Activated CD8-positive, alpha-beta T cell treated with anti-CD3 and anti-CD28 coated beads for 36 hours (primary cell): Measurements from ENCODE around the gene AK8. TPM values are rescaled to one million over a fixed set of nuclear protein-coding genes. Genes with fewer than 3 reads are reported as not detected.
A peak's percentile ranks its signal among the peaks of the same experiment; 100 is the strongest.

Source experiments
- ATAC-seq: fragments of 200-7000 bp; cut with Tn5 transposase; one replicate; pipeline ENCODE4 v1.10.0; 2021; ENCODE audit warnings: mild to moderate bottlenecking, moderate library complexity
- CTCF ChIA-PET: fragments of 350-600 bp; sonication (Branson Sonifier 250); formaldehyde crosslinking; loops from one replicate; lab custom pipeline; 2021; ENCODE audit warnings: antibody characterized with exemption; lab: Charles Lee
- POLR2A ChIA-PET: fragments of 350-600 bp; sonication (Branson Sonifier 250); formaldehyde crosslinking; loops from one replicate; lab custom pipeline; 2021; ENCODE audit warnings: antibody characterized with exemption; lab: Charles Lee
- DNase-seq: peaks from one replicate; pipeline ENCODE4 v3.0.0-alpha.2; 2020
- H3K27ac Mint-ChIP-seq: one replicate; pipeline ENCODE4 v1.8.0; 2021; ENCODE audit warnings: mild to moderate bottlenecking, mixed read lengths
- H3K27me3 Mint-ChIP-seq: one replicate; pipeline ENCODE4 v1.8.0; 2021; ENCODE audit warnings: mixed read lengths
- H3K36me3 Mint-ChIP-seq: one replicate; pipeline ENCODE4 v1.8.0; 2021; ENCODE audit warnings: low read depth, mixed read lengths
- H3K4me1 Mint-ChIP-seq: one replicate; pipeline ENCODE4 v1.8.0; 2021; ENCODE audit warnings: low read depth, mixed read lengths
- H3K4me3 Mint-ChIP-seq: one replicate; pipeline ENCODE4 v1.8.0; 2021; ENCODE audit warnings: mild to moderate bottlenecking, moderate library complexity, mixed read lengths
- H3K9me3 Mint-ChIP-seq: one replicate; pipeline ENCODE4 v1.8.0; 2021; ENCODE audit warnings: mixed read lengths
- CTCF ChIP-seq: fragments of 200-600 bp; IDR thresholded peaks from one replicate; pipeline ENCODE4 v1.8.0; 2022; ENCODE audit warnings: antibody characterized with exemption, mild to moderate bottlenecking
- intact Hi-C: fragments of 100-400 bp; cut with micrococcal nuclease; formaldehyde crosslinking; loops from one replicate; pipeline ENCODE4 v1.10.0; 2022
- total RNA-seq, 2 experiments: library from RNA; stranded (reverse); gene quantifications; one replicate each; pipeline ENCODE4 v1.2.3, GENCODE V29; 2021

Gene AK8
- total RNA-seq, 2 experiments from 2014 or later = not detected

- Mint-ChIP-seq H3K9me3 (no peaks in the 10 kb centered on the region), H3K27me3 (no peaks in the 10 kb centered on the region), H3K27ac (peak overlapping the region; percentile 81), H3K4me1 (peaks cover 23% of the 10 kb centered on the region), H3K4me3 (peak overlapping the region; percentile 54), H3K36me3 (no peaks in the 10 kb centered on the region)
- ATAC-seq = peak; percentile 38
- POLR2A ChIA-PET = interaction anchor here (1.2 to 1.5 kb wide), 3 partner anchors 13 to 28 kb away, joined by 3 to 4 read pairs (median 3); no protein-coding TSS in a partner anchor
- DNase-seq = peak; percentile 51
- intact Hi-C loops = no loop called here
- TF ChIP-seq CTCF = no peak
- CTCF ChIA-PET = interaction anchor here (0.6 to 3.5 kb wide), 15 partner anchors 10 to 154 kb away, joined by 3 to 27 read pairs (median 3); partner anchors contain the start of genes GFI1B and SPACA9
These were observed 28.8 kb downstream of the AK8 start for GRCh38 chr9:132849185-132849706.

- ATAC-seq (no peak), DNase-seq (no peak)
- peaks cover 23% of the 10 kb centered on the region for H3K4me1 Mint-ChIP-seq
- no peaks in the 10 kb centered on the region for H3K36me3 Mint-ChIP-seq
- H3K4me3 Mint-ChIP-seq = no peak overlapping the region
- no peak overlapping the region for H3K27ac Mint-ChIP-seq
- no peak for TF ChIP-seq CTCF
- CTCF ChIA-PET = interaction anchor here (1.2 to 1.6 kb wide), 3 partner anchors 52 to 58 kb away, joined by 3 to 7 read pairs (median 3); no protein-coding TSS in a partner anchor
- no peaks in the 10 kb centered on the region for H3K27me3 Mint-ChIP-seq
- no peaks in the 10 kb centered on the region for H3K9me3 Mint-ChIP-seq
- intact Hi-C loops = no loop called here
- POLR2A ChIA-PET = no interaction called here
These were observed 31.1 kb downstream of the AK8 start for GRCh38 chr9:132846918-132847515.

GRCh38 chr9:132846109-132846917, 31.8 kb downstream of the AK8 start:
- H3K9me3 Mint-ChIP-seq = no peaks in the 10 kb centered on the region
- no peak overlapping the region for H3K4me3 Mint-ChIP-seq
- TF ChIP-seq CTCF = no peak
- peaks cover 18% of the 10 kb centered on the region for H3K4me1 Mint-ChIP-seq
- H3K36me3 Mint-ChIP-seq = no peaks in the 10 kb centered on the region
- DNase-seq (no peak), ATAC-seq (no peak)
- H3K27ac Mint-ChIP-seq = no peak overlapping the region
- POLR2A ChIA-PET = no interaction called here
- no peaks in the 10 kb centered on the region for H3K27me3 Mint-ChIP-seq
- intact Hi-C loops = no loop called here
- CTCF ChIA-PET = interaction anchor here (1.6 kb wide), 1 partner anchor 55 kb away, joined by 7 read pairs; no protein-coding TSS in a partner anchor

GRCh38 chr9:132842124-132843044, 35.7 kb downstream of the AK8 start:
- no peak for DNase-seq
- H3K36me3 Mint-ChIP-seq = no peaks in the 10 kb centered on the region
- no peak for ATAC-seq
- no peak overlapping the region for H3K27ac Mint-ChIP-seq
- H3K9me3 Mint-ChIP-seq = no peaks in the 10 kb centered on the region
- no peak for TF ChIP-seq CTCF
- no peaks in the 10 kb centered on the region for H3K27me3 Mint-ChIP-seq
- H3K4me3 Mint-ChIP-seq = no peak overlapping the region
- ChIA-PET CTCF (no interaction called here), POLR2A (no interaction called here)
- H3K4me1 Mint-ChIP-seq = no peaks in the 10 kb centered on the region
- intact Hi-C loops = no loop called here
